Myocyte (in vitro differentiated cells): ENCODE results near the gene DCST2. TPM values are rescaled to one million over a fixed set of nuclear protein-coding genes. Genes with fewer than 3 reads are reported as not detected.

ENCODE experiments used
- DNase-seq: peaks from one replicate; pipeline ENCODE4 v3.0.0-alpha.2; 2012; ENCODE audit warnings: low read depth
- total RNA-seq: library from RNA; depleted of rRNA; stranded (reverse); fragments of >200 nt; gene quantifications from 2 replicates; pipeline ENCODE4 v1.2.3, GENCODE V29; 2014

DCST2 gene
- total RNA-seq, 1 donor from 2014 or later = not detected

DNA sequence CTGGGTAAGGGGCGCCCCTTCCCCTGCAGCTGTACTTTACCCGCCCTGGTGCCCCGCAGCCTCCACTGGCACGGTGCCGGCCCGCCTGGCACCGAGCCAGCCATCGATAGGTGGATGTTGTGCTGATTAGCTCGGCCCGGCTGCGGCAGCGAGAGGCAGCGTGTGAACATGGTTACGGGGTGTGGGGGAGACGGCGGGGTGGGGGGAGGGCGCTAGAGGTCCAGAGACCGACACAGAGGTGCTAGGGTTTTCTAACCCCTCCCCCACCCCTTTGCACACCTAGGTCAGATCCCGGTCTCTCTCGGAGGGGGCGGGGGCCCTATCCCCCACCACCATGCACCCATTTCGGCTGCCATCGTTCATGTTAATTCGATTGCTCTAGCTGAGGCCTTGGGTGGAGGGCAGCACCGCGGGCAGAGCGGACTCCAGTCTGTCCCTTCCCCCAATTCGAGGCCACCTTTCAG is 36.6 kb upstream of the DCST2 start:
- DNase-seq = no peak

DNA sequence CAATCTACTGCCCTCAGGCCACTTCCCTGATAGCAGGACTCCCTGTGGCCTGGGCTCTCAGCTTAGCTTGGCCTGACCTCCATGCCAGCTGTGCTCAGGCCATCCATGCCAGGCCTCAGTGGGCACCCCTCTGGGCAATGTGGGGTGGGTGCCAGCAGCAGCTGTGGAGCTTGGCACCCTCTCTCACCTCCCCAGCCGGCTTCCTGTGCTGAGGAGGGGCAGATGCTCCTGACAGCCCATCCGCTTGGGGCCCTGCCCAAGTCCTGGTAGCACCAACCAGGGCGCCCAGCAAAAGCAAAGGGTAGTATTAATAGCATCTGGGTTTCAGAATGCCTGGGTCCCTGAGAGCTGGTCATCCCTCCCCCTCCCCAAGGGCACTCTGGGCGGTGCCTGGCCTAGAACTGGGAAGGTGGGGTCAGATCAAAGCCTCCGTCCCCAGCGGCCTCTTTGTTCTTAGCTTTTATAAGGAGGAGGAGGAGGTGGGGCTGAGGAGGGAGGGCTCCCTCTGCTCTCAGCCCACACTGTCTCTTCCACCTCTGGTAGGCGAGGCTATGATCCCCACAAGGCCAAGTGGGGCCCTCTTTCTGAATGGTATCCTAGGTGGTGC is 36.1 kb upstream of the DCST2 start:
- DNase-seq = peak; percentile 78

DNA sequence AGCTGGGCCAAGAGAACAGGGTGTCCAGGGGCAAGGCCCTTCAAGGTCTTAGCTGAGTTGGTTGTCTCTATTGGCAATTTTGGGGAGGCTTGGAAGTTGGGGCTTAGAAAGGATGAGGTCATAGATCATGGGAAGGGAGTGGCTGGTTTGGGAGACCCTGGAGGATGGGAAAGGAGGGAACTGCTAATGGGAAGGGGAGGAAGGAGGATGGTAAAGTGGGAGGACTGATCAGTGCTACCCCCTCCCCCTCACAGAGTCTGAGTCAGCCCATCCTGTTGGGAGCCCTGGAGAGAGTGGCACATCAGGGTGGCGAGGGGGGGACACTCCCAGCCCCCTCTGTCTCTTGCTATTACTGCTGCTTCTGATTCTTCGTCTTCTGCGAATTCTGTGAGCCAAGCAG is 35.0 kb upstream of the DCST2 start:
- DNase-seq = no peak

DNA sequence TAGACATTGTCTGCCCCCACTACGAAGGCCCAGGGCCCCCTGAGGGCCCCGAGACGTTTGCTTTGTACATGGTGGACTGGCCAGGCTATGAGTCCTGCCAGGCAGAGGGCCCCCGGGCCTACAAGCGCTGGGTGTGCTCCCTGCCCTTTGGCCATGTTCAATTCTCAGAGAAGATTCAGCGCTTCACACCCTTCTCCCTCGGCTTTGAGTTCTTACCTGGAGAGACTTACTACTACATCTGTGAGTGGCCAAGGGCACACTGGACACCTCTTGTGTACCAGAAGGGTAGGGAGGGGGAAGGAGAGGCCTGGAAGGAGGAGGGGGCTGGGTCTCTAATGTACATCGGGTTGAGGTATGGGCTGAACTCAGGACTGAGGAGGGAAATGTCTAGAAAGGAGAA is 33.2 kb upstream of the DCST2 start:
- no peak for DNase-seq

DNA sequence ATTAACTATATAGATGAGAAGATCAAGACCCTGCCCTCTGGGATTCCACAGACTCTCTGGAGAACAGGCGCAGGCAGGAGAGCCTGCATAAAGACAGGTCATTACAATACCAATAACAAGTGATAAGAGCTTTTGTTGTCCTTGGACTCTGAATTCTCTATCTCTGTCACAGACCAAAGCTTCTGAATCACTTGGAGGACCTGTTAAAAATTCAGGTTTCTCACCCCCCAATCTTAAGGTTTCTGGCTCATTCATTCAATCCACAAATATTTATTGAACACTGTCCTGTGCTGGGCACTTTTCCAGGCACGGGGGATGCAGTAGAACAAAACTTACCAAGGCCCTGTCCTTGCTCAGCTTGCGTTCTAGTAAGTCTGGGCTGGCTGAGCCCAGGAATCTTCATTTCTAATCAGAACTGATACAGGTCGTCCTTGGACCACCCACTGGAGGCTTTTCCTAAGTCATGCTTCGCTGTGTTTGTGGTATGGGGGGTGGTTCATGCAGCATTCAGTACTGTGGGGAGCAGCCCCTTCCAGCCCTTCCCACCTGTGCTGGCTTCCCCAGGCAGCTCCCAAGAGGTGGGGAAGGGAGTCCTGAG is 31.4 kb upstream of the DCST2 start:
- no peak for DNase-seq

DNA sequence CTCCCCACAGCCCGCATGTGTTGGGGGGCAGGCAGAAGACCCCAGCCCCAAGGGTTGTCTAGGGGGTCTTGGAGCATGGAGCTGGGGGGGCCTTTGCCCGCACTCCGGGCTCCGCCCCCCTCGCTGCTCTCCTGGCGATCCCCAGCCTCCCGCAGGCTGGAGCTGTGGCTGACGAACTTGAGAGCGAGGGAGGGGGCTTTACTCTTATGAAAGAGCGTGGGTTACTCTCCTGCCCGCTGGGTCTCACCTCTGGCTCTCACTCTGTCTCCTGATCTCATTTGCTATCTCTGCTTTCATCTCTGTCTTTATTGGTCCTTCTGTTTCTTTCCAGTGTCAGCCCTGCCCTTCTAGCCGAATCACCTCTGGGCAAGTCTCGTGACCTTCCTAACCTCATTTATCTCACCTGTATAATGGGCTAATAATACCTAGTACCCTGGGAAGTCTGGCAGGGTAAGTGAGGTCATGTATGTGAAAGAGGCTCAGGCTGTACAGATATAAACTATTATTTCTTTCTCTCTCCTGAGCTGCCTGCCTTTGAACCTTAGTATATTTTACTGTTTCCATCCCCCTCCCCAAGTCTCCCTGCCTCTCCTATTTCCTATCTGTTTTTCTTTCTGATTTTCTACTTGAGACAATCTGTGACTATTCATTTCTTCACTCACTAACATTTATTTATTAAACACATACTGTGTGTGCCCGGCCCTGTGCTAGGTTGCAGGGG is 30.7 kb upstream of the DCST2 start:
- peak; percentile 38 for DNase-seq

DNA sequence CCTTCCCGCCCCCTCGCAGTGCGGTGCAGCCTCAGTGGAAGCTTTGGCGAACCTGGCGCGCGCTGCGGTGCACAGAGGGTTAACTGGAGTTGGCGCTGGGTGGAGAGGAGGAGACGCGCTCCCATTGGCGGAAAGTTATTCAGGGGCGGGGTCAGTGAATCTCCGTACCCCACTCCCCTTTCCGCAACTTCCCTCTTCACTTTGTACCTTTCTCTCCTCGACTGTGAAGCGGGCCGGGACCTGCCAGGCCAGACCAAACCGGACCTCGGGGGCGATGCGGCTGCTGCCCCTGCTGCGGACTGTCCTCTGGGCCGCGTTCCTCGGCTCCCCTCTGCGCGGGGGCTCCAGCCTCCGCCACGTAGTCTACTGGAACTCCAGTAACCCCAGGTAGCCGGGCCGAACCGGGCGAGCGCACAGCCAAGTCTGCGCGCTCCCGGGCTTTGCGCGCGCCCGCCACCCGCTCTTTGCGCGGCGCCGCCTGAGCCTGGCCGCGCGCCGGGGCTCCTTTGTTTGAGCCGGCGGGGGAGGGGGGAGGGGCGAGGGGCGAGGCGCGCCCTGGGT is 30.0 kb upstream of the DCST2 start, which contains the start of gene EFNA4:
Gene EFNA4 (plus strand): TSS at position 191 of the 561 bp plus-strand sequence. CDS start 84 bp downstream, at position 275.
- DNase-seq = peak; percentile 81

DNA sequence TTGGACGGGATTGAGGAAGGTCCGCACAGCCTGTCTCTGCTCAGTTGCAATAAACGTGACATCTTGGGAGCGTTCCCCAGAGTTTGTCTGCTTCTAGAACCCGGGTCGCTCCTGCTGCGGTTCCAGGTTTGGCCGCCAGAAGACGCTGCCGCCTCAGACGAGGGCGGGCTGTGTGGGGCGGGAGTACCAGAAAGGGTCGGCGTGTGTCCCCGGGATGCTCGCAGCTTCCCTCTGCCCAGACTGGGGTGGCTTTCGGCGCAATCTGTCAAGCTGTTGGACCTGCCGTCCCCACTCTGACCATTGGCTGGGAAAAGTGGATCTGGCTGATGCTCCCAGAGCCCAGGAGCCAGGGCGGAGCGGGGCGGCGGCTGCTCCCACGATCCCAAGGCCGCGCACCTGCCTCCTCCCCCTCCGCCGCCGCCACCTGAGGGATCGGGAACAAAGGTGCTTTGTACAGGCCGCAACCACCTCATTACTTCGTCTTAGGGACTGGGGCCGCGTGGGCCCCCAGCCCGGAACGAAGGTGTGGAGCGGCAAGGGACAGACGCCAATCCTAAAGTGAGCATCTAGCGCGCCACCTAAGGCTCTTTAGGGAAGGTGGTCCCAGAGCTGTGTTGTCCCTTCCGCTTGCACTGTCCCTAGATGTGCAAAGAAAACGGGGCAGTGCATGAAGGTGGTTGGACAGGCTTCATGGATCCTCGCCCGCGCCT is 29.3 kb upstream of the DCST2 start:
- no peak for DNase-seq

DNA sequence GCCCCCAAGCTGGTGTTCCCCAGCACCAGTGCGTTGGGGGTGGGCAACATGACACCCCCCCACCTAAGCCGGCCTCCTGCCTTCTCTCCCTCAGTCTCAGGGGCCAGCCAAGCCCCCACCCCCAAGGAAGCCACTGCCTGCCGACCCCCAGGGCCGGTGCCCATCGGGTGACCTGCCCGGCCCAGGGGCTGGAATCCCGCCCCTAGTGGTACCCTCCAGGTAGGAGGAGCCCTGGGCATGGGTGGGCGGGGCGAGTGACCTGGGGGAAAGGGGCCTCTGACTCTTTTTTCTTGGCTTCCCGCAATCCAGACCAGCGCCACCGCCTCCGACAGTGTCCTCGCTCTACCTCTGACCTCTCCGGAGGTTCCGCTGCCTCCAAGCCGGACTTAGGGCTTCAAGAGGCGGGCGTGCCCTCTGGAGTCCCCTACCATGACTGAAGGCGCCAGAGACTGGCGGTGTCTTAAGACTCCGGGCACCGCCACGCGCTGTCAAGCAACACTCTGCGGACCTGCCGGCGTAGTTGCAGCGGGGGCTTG is 28.6 kb upstream of the DCST2 start:
- DNase-seq = no peak

DNA sequence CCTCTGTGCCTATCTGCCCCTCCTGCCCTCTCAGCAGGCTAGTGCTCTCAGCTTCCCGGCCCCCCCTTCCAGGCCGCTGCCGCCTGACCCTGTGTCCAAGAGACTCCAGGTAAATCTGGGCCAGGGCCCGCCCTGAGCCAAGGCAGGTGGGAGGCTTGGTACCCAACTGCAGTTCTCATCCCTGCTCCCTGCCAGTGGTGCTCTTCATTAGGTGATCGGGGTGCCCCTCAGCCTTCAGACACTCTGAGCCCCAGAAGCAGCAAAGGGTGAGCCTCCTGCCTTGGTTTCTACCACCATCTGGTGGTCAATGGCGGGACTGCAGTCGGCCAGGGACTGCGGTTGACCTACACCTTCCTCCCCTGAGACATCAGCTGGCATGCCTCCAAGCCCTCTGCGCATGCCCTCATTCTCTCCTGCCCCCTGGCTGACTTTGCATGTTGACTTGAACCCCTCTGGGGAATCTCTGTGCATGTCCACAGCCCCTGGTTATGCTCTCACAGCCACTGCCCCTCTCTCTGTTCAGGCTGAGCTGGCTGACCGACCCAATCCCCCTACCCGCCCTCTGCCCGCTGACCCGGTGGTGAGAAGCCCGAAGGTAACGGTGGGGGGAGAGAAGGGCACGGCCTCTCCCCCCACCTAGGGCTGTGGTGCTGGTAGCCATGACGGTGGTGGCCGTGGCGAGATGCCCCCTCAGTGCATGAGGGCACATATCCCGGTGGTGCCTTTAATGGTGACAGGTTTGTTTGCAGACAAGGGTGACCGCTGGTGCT is 28.0 kb upstream of the DCST2 start:
- DNase-seq = peak; percentile 81

DNA sequence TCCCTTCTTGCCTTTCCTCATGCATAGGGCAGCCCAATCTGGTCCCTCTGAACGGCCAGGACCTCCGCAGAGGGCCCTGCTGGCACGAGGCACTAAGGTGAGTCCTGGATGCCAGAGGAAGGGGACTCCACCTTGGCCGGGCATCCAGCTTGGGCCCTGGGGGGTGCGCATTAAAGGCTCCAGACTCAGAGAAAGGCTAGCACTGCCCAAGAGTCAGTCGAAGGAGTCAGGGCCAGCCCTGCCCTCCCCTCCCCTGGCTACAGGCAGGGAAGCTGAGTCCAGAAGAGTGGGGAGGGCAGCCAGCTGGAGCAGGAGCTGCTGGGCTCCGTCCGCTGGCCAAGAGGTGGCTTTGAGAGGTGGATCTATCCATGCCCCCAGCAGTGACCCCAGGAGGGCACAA is 27.2 kb upstream of the DCST2 start:
- DNase-seq = no peak

DNA sequence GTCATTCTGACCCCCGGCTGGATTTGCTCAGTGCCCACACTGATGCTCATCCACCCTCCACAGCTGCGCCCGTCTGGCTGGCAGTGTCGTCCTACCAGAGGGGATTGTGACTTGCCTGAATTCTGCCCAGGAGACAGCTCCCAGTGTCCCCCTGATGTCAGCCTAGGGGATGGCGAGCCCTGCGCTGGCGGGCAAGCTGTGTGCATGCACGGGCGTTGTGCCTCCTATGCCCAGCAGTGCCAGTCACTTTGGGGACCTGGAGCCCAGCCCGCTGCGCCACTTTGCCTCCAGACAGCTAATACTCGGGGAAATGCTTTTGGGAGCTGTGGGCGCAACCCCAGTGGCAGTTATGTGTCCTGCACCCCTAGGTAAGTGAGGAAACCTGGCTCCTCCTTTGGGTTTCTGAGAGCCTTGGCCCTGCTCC is 24.2 kb upstream of the DCST2 start:
- no peak for DNase-seq

DNA sequence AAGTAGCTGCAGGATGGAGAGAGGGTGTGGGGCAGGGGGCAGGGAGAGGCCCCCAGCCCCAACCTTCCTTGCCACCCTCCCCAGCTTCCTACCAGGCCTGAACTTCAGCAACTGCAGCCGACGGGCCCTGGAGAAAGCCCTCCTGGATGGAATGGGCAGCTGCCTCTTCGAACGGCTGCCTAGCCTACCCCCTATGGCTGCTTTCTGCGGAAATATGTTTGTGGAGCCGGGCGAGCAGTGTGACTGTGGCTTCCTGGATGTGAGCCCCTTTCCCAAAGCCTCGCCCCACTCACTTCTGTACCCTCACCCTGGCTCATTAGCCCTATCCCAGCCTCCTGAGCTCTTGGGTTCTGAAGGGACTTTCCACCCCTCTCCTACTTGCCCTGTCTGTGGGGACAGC is 23.5 kb upstream of the DCST2 start:
- no peak for DNase-seq

DNA sequence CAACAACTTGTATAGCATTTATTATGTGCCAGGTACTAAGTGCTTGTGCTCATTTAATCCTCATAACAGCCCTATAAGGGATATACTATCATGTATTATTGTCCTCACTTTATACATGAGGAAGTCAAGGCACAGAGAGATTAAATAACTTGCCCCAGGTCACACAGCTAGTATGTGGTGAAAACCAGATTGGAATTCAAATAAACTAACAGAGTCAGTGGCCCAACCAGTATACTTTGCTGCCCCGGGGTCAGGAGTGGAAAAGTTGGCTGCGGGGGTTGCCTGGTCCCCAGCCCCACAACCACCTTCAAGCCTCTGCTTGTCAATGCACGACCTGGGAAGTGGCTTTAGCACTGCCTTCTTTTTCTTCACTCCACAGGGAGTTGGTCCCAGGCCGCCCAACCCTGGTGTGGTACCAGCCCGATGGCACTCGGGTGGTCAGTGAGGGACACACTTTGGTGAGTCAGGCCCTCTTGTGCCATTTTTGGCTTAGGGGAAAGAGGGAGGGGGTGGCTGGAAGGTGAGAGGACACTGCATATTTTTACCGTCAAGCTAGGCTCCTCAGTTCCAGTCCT is 20.0 kb upstream of the DCST2 start:
- no peak for DNase-seq

DNA sequence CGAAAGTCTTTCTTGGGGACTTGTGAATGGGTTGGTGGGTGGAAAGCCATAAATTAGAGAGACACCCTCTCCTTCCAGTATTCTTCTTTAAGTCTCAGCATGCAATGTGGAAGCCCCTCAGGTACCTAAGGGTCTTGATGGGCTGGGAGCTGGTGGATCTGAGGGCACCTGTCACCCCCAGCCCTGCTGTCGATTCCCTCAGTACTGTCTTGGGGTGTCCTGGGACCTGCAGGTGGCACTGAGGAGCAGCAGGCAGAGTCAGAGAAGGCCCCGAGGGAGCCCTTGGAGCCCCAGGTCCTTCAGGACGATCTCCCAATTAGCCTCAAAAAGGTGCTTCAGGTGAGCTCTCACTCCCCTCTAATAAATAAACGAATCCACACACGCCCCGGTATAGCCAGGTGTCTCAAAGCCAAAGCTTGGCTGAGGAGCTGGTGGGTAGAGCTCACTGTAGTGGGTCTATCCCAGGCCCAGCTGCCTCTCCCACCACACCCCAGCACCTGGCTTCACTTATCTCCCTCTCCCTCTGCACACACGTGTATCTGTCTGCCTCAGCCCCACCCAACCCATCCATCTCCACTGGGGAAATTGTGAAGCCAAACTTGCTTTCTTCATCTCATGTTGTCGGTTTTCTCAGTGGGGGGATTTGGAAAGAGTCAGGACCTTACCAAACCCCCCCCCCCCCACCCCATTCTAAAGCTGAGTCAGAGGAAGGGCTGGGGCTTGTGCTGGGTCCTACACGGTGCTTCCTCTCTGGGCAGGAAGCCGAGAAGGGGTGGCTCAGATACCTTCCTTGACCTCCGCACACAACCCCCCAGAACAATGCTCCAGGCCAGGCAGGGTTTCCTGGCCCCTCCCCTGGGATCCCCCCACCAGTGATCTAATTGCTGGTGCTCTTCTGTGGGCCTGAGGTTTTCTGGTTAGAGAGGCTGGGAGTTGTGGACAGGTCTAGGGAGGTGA is 19.1 kb upstream of the DCST2 start:
- DNase-seq = peak; percentile 17

DNA sequence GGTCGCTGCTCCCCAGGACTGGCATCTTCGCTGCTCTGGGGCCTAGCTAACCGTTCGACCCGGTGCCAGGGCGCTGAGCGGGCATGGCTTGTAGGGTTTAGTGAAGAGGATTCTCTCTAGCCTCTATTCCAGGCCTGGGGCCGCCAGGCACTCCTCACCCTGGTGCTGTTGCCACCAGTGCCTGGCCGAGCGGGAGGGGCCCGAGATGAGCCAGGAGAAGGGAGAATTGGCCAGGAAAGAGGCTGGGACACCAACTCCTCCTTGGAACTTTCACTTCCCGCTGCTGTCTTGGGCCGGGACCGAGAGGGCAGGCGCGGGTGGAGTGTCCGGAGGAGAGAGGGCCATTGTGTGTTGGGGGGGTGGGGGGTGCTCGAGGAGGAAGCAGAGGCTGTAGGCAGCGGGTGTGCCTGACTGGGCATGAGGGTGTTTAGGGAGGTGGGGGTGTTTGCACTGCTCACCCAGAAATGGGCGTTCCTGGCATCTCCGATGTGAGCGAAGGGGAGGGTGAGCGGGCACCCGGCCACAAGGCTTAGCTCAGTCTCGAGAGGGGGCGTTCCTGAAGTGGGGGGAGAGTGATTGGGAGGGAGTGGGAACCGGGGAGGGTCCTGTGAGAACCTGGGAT is 18.3 kb upstream of the DCST2 start:
- peak; percentile 32 for DNase-seq

DNA sequence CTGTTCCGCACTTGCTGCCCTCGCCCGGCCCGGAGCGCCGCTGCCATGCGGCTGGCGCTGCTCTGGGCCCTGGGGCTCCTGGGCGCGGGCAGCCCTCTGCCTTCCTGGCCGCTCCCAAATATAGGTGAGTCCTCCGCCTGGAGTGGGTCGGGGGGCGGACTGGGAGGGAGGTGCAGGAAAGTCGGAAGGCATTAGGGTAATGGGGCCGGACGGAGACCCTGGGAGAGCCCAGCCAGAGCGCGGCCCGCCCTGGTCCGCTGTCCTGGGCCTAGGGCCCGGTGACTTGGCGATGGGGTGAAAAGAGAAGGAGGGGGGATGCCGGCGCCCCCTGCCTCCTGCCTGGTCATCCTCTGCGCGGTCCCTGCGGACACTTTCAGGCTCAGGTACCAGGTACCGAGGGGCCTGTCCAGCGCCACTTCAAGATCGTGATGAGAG is 17.8 kb upstream of the DCST2 start:
- no peak for DNase-seq

DNA sequence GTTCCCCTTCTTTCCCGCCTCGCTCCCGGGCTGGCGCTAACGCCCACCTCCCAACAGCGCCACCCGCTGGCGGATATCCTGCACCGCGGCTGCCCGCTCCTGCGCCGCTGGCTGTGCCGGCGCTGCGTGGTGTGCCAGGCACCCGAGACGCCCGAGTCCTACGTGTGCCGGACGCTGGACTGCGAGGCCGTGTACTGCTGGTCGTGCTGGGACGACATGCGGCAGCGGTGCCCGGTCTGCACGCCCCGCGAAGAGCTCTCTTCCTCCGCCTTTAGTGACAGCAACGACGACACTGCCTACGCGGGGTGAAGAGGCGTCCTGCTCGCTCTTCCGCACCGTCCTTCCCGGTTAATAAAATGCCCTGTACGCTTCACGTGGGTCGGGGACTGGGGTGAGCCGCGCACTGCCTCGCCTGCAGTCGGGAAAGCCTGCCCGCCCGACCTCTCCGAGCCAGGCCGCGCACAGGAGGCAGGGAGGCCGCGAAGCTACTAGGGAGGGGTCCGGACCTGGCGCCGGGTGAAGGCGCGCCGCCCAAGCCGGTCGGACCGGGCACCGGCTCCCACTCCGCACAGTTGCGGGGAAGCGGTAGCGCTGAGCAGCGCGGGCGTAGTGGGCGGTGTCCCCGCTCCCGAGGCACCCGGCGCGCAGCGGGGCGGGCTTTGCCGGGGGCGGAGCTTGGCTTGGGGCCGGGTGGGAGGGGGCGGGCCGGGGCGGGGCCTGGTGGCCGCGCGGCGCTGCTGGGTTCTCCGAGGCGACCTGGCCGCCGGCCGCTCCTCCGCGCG is 17.2 kb upstream of the DCST2 start, which contains the start of gene ADAM15:
Gene ADAM15 (plus strand): TSS at position 757 of the 782 bp plus-strand sequence. CDS start 71 bp downstream, outside the sequence.
- peak; percentile 80 for DNase-seq
